ACC112 (cell line): ENCODE data around the gene RPLP2.
A peak's percentile ranks its signal among the peaks of the same experiment; 100 is the strongest.

ENCODE experiments used
- H2AFZ ChIP-seq: fragments of 200-600 bp; sonication (generic); one replicate; pipeline ENCODE4 v1.6.0; 2017; ENCODE audit warnings: antibody characterized with exemption, low read length; ENCODE audit not compliant: unreplicated experiment
- H3K27ac ChIP-seq: fragments of 200-600 bp; sonication (generic); 2 replicates; pipeline ENCODE4 v1.5.1; 2014; ENCODE audit warnings: low read depth, mild to moderate bottlenecking, antibody characterized with exemption, low read length, moderate library complexity
- H3K27me3 ChIP-seq: fragments of 200-600 bp; sonication (generic); 2 replicates; pipeline ENCODE4 v1.6.1; 2014; ENCODE audit warnings: mild to moderate bottlenecking, antibody characterized with exemption, low read length, moderate library complexity, mixed read lengths; ENCODE audit not compliant: insufficient read depth
- H3K36me3 ChIP-seq: fragments of 200-600 bp; sonication (generic); 2 replicates; pipeline ENCODE4 v1.6.1; 2016; ENCODE audit warnings: mild to moderate bottlenecking, antibody characterized with exemption, low read length, moderate library complexity, mixed read lengths; ENCODE audit not compliant: insufficient read depth
- H3K4me1 ChIP-seq: fragments of 200-600 bp; sonication (generic); one replicate; pipeline ENCODE4 v1.6.1; 2016; ENCODE audit warnings: low read length, mixed read lengths; ENCODE audit not compliant: insufficient read depth, unreplicated experiment, control insufficient read depth
- H3K4me3 ChIP-seq: fragments of 200-600 bp; sonication (generic); 2 replicates; pipeline ENCODE4 v1.5.1; 2014; ENCODE audit warnings: mild to moderate bottlenecking, low read depth, low read length
- H3K79me2 ChIP-seq: fragments of 200-600 bp; sonication (generic); one replicate; pipeline ENCODE4 v1.6.0; 2016; ENCODE audit warnings: low read length; ENCODE audit not compliant: control insufficient read depth, unreplicated experiment, insufficient read depth

RPLP2 gene

DNA sequence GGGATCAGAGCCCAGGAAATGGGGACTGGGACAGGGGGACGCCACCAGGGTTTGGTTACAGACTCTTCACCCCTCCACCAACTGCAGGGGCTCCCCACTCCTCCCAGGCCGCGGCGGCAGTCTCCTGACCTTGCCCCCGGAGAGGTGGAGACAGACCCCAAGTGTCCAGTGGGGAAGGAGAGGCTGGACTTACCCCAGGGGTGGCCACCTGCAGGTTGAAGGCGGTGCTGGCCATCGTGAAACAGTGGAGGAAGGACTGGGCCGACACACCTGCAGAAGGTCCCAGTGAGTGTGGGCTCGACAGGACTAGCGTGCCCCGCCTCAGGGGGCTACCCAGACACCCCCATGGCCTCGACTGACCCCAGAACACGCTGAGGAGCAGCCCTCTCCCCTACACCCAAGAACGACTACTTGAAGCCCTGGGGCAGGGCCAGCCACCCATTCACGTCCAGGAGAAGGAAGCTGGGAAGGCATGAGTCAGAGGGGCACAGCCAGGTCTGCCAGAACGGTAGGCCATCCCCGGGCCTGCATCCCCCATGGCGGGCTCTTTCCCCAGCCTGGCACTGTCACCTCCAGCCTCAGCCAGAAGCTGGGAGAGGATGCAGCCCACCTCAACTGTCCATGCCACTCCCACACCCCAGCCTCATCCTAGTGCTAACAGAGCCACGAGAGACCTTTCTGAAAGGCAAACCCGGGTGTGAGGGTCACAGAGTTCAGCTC is 34.7 kb upstream of the RPLP2 start:
- Histone ChIP-seq H3K27me3 (no peaks in the 10 kb centered on the region), H2AFZ (no peak overlapping the region), H3K4me3 (peak overlapping the region; percentile 100), H3K4me1 (peaks cover 22% of the 10 kb centered on the region), H3K27ac (0 out of 2 replicates have a peak overlapping the region, but pooled peaks have one; percentile 23), H3K79me2 (peaks cover 78% of the 10 kb centered on the region), H3K36me3 (peaks cover 7% of the 10 kb centered on the region; the same call in 1 of the 2 replicates)

DNA sequence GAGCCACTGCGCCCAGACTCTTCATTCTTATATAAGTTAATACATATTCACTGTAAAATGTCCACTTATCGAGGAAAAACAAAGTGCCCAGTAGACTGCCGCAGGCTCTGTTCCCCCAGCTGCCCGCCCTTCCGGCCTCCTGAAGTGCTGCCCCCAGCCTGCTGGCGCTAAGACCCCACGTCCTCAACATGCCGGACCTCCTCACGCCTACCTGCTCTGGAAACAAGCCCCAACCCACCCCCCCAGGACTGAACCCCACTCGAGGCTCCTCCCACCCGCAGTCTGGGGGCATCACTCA is 33.6 kb upstream of the RPLP2 start:
- Histone ChIP-seq H3K4me1 (peaks cover 22% of the 10 kb centered on the region), H3K79me2 (peaks cover 69% of the 10 kb centered on the region), H3K27ac (peak overlapping the region; percentile 47; the same call in 1 of the 2 replicates), H3K4me3 (peak overlapping the region; percentile 100), H2AFZ (no peak overlapping the region), H3K27me3 (no peaks in the 10 kb centered on the region), H3K36me3 (no peaks in the 10 kb centered on the region; the same call in 1 of the 2 replicates)

DNA sequence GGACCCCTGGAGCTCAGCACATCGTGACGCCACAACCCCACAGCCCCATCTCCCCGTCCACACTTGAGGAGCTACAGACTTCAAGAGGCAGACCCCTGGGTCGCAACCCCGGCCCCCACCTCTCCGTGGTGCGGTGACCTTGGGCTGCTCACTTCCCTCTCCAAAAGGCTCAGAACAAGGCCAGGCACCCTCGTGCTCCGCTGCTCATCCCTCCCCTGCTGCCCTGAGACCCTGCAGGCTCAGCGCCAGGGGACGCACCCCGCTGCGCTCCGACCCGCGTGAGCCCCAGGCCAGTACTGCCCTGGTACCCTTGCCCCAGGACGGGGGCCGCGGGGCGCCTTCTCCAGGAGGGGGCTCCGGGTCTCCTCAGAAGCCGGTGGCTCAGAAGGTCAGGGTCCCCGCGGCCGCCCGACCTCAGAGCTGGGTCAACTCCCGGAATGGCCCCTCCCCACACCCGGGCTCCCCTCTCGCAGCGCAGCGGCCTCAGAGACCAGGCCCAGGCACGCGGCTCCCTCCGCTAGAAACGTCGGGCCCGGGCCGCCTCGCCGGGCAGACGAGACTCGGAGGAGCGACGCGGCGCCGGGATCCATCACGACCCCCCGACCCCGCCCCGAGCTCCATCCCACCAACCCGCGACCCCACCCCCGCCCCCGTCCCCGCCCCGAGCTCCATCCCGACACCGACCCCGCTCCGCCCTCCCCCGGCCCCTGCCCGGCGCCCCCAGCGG is 33.0 kb upstream of the RPLP2 start:
- peaks cover 65% of the 10 kb centered on the region for H3K79me2 ChIP-seq
- H3K27ac ChIP-seq, result peak overlapping the region; percentile 75

DNA sequence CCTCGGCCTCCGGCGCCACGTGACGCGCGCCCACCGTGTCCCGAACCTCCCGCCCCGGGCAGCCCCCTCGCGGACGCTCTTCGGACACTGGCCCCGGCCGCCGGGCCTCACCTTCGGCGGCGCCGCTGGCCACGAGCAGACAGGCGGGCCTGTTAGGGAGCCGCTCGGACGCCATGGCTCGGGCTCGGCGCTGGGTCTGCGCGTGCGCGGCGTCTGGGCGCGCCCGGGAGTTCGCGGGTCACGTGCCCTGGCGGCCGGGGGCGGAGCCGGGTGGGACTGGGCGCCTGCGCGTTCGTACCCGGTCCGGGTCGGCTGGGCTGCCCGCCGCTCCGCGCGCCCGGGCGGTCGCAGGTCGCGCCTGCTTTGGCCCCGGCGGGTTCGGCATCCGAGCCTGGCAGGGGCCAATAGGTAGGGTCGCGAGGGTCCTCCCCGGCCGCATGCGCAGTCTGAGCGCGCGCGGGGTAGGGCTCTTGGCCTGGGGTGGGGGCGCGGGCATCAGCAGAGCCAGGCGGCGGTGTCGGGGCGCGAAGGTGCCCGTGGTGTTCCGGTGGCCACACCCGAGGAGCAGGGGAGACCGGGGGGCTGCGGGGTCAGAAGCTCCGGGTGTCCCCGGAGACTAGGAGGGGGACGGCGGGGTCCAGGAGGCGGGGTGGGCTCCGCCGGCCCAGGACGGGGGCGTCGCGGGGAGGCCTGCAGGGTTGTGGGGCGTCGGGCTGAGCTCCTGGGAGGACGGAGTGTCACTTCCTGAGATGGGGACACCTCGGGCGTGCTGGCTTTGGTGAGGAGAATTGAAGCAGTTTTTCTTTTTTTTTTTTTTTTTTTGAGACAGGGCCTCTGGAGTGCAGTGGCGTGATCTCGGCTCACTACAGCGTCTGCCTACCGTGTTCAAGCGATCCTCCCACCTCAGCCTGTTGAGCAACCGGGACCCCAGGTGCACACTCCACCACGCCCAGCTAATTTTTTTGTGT is 32.2 kb upstream of the RPLP2 start, which contains the start of gene GATD1:
TSS of gene GATD1 (minus strand) at position 200 of the 968 bp plus-strand sequence. CDS start at position 175, 25 bp downstream.
- Histone ChIP-seq H2AFZ (peak within 1 kb of the TSS; percentile 68), H3K27ac (peak within 1 kb of the TSS; percentile 75), H3K4me1 (peaks cover 22% of the 10 kb centered on the region), H3K4me3 (peak within 1 kb of the TSS; percentile 100), H3K27me3 (no peaks in the 10 kb centered on the region), H3K36me3 (no peaks in the 10 kb centered on the region; the same call in 1 of the 2 replicates), H3K79me2 (peaks cover 64% of the 10 kb centered on the region)

More for the DNA sequence above, 33.0 kb upstream of the RPLP2 start:
- no peak overlapping the region for H2AFZ ChIP-seq
- H3K4me3 ChIP-seq, result peak overlapping the region; percentile 100
- H3K36me3 ChIP-seq, result no peaks in the 10 kb centered on the region; the same call in 1 of the 2 replicates
- peaks cover 22% of the 10 kb centered on the region for H3K4me1 ChIP-seq
- H3K27me3 ChIP-seq, result no peaks in the 10 kb centered on the region

DNA sequence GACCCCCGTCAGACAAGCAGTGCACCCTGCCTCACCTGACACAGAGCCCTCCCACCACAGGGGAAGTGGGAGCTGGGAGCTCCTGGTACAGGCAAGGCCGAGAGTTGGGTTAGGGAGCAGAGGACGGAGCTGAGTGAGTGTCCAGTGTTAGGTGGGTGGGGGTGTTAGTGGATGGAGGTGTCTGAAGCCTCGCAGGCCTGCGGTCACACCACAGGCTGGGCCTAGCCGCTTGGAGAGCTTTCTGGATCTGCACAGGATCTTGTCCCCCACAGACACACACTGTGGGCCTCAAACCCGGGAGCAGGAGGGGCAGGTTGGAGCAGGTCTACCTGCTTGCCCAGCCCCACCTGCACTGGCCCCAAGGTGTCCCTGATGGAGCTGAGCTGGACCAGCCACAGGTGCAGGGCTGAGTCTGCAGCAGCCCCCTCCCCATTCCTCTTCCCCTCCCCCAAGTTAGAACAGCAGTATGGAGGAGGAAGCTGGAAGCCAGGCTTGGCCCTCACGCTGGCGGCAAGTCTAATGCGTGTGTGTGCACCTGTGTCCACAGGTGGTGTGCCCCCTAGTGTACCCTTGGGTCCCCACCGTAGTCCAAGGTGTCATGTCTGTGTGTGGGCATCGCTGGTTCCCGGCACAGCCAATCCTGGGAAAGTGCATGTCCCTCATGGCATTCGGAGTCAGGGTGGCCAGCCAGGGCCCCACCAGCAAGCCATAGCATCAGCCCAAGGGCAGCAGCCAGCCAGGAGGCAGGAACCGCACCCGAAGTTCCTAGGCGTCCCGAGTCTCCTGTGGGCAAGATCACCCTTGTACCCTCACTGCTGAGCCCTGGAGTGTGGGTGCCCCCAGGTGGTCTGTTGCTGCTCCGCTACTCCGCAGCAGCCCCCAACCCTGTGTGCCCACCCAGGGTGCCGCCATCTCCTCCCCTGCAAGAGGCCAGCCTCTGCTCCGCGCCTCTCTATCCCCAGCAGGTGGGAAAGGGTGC is 30.5 kb upstream of the RPLP2 start:
- Histone ChIP-seq H3K27me3 (no peaks in the 10 kb centered on the region), H3K36me3 (no peaks in the 10 kb centered on the region), H3K4me1 (peaks cover 22% of the 10 kb centered on the region), H2AFZ (no peak overlapping the region), H3K4me3 (no peak overlapping the region), H3K27ac (no peak overlapping the region), H3K79me2 (peaks cover 47% of the 10 kb centered on the region)

DNA sequence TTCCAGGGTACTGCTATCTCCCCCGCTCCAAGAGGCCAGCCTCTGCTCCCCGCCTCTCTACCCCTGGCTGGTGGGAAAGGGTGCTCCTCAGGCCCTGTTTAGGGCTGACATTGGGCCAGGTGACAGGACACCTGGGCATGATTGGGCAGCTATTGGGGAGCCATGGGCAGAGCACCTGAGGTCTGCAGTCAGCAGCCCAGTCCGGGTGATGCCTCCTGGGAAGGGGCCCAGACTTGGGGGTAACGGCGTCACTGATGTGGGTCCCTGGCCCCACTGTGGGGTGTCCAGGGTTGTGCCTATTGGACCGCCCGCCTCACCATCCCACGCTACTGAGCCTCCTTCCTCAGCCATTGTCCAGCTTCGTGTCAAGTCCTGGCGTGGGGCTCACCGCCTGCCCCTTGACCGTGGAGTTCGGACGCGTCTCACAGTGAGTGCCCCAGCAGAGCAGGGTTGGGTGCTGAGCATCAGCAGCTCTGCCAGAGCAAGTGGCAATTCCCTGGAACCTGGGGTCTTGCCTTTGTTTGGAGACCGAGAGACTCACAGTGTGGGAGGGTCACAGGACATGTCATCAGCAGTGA is 29.7 kb upstream of the RPLP2 start:
- no peak overlapping the region for H3K4me3 ChIP-seq
- no peak overlapping the region for H3K27ac ChIP-seq
- H3K36me3 ChIP-seq, result no peaks in the 10 kb centered on the region
- no peaks in the 10 kb centered on the region for H3K27me3 ChIP-seq
- peaks cover 40% of the 10 kb centered on the region for H3K79me2 ChIP-seq
- H3K4me1 ChIP-seq, result peaks cover 18% of the 10 kb centered on the region
- H2AFZ ChIP-seq, result no peak overlapping the region

DNA sequence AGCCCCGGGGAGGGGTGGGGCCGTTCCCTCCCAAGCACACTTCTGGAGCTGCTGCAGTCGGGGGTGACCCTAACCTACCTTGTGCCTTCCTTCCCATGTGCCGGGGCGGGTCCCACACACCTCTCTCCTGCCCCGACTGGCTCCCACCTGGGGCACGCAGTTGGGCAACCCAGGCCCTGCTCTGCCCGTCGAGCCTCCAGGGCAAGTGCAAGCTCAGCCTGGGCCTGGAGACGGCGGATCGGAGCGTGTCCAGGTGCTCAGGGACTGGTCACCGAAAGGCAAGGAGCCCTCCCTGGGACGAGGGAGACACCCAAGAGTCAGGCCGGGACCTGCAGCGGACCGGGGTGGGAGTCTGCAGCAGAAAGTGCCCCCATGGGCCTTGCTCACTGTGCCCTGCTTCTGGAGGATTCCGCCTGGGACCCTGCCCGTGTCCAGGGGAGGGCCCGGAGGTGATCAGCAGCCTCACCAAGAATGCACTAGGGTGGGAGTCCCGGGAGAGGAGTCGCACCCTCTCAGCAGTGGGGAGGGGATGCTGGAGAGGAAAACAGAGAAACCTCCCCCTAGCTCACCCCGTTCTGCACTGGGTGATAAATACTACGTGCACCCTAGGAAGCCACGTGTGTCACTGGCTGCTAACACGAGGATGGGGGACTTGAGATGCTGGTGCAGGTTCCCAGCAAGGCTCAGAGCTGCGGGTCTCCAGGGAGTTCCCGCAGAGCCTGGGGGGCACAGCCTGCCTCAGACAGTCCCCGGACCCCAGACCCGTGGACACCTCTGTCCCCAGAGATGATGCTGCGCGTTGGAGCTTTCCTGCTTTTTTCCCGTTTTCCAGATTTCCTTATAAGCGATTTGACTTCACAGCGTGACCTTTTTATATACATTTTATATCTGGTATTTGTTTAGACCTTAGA is 27.2 kb upstream of the RPLP2 start:
- Histone ChIP-seq H2AFZ (no peak overlapping the region), H3K36me3 (no peaks in the 10 kb centered on the region), H3K27ac (no peak overlapping the region), H3K79me2 (peaks cover 19% of the 10 kb centered on the region), H3K4me3 (no peak overlapping the region), H3K4me1 (peaks cover 9% of the 10 kb centered on the region), H3K27me3 (no peaks in the 10 kb centered on the region)

DNA sequence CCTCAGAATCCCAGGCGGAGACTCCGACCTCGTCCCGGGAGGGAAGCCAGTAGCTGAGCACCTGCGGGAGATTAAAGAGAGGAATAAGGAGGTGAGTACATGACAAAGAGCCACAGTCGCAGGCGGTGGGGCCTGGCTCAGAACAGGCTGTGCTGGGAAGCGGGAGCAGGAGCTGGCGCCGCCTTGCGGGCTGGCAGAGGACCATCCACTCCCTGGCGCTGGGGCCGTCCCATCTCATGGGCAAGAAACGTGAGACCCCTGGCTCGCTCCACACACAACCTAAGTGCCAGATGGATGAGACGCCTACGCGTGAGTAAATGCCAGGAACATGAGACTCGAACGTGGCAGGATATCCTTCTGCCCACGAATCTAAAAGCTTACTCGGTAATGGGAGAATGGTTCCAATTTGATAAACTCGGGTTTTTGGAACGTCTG is 26.2 kb upstream of the RPLP2 start:
- no peak overlapping the region for H3K4me3 ChIP-seq
- no peaks in the 10 kb centered on the region for H3K36me3 ChIP-seq
- H3K27ac ChIP-seq, result no peak overlapping the region
- H3K79me2 ChIP-seq, result peaks cover 8% of the 10 kb centered on the region
- no peak overlapping the region for H2AFZ ChIP-seq
- H3K4me1 ChIP-seq, result peaks cover 3% of the 10 kb centered on the region
- H3K27me3 ChIP-seq, result no peaks in the 10 kb centered on the region
